Activated CD8-positive, alpha-beta memory T cell treated with anti-CD3 and anti-CD28 coated beads, Interleukin-2, amount 50 U/mL, for 48 hours (primary cell): ENCODE data around the gene RPLP2.

Experiments
- DNase-seq: peaks from one replicate; pipeline ENCODE4 v3.0.0-alpha.2; 2020

RPLP2 gene

GRCh38 chr11:839280-839623 is 29.5 kb downstream of the RPLP2 start:
- DNase-seq = no peak

GRCh38 chr11:839875-840617 is 30.3 kb downstream of the RPLP2 start:
- no peak for DNase-seq

- DNase-seq = no peak
Measured at GRCh38 chr11:841981-842369, 32.2 kb downstream of the RPLP2 start.

GRCh38 chr11:842370-843002 is 32.7 kb downstream of the RPLP2 start, which contains the start of the genes POLR2L and TSPAN4:
Gene POLR2L, minus strand, starts transcription at chr11:842529. Its CDS starts 21 bp downstream, at chr11:842508.
Gene TSPAN4, plus strand, starts transcription at chr11:842852. Its CDS starts 7,453 bp downstream, at chr11:850305.
- DNase-seq = peak; percentile 95

- DNase-seq = peak; percentile 68
Measured at GRCh38 chr11:843086-843734, 33.4 kb downstream of the RPLP2 start.

GRCh38 chr11:843818-844692 is 34.3 kb downstream of the RPLP2 start:
- DNase-seq = peak; percentile 64

- DNase-seq = no peak
Measured at GRCh38 chr11:844693-845644, 35.2 kb downstream of the RPLP2 start.

- no peak for DNase-seq
Measured at GRCh38 chr11:845872-846495, 36.2 kb downstream of the RPLP2 start.

GRCh38 chr11:846496-847098 is 36.8 kb downstream of the RPLP2 start:
- no peak for DNase-seq

- DNase-seq = no peak
Measured at GRCh38 chr11:847876-848275, 38.1 kb downstream of the RPLP2 start.

GRCh38 chr11:848380-848931 is 38.7 kb downstream of the RPLP2 start:
- peak; percentile 87 for DNase-seq

- DNase-seq = peak; percentile 67
Measured at GRCh38 chr11:849104-849824, 39.5 kb downstream of the RPLP2 start.

- no peak for DNase-seq
Measured at GRCh38 chr11:849951-850774, 40.4 kb downstream of the RPLP2 start.

- DNase-seq = no peak
Measured at GRCh38 chr11:850775-851763, 41.3 kb downstream of the RPLP2 start.

- DNase-seq = no peak
Measured at GRCh38 chr11:852762-853161, 43.0 kb downstream of the RPLP2 start.

GRCh38 chr11:853682-854448 is 44.1 kb downstream of the RPLP2 start:
- no peak for DNase-seq
